Hepatocyte (in vitro differentiated cells): ENCODE results near the gene CHD1L. TPM values are rescaled to one million over a fixed set of nuclear protein-coding genes. Genes with fewer than 3 reads are reported as not detected.
A peak's percentile ranks its signal among the peaks of the same experiment; 100 is the strongest.

Experiments used
- DNase-seq: peaks from one replicate; pipeline ENCODE4 v3.0.0-alpha.2; 2016; ENCODE audit warnings: low spot score
- H2AFZ ChIP-seq: fragments of 200-600 bp; sonication (generic); 2 replicates; pipeline ENCODE4 v1.6.0; 2016; ENCODE audit warnings: antibody characterized with exemption, mild to moderate bottlenecking
- H3K27ac ChIP-seq: fragments of 200-600 bp; sonication (generic); 2 replicates; pipeline ENCODE4 v1.5.1; 2016; ENCODE audit warnings: mild to moderate bottlenecking
- H3K27me3 ChIP-seq: fragments of 200-600 bp; sonication (generic); 2 replicates; pipeline ENCODE4 v1.6.1; 2016
- H3K36me3 ChIP-seq: fragments of 200-600 bp; sonication (generic); replicated peaks from 2 replicates; pipeline ENCODE4 v1.5.1; 2016; ENCODE audit warnings: low read depth; ENCODE audit not compliant: insufficient read depth
- H3K4me1 ChIP-seq: fragments of 200-600 bp; sonication (generic); 2 replicates; pipeline ENCODE4 v1.5.1; 2016; ENCODE audit warnings: mild to moderate bottlenecking, moderate library complexity; ENCODE audit not compliant: insufficient read depth
- H3K4me2 ChIP-seq: fragments of 200-600 bp; sonication (generic); 2 replicates; pipeline ENCODE4 v1.6.0; 2016
- H3K4me3 ChIP-seq: fragments of 200-600 bp; sonication (generic); 2 replicates; pipeline ENCODE4 v1.5.1; 2016; ENCODE audit warnings: mild to moderate bottlenecking
- H3K79me2 ChIP-seq: fragments of 200-600 bp; sonication (generic); 2 replicates; pipeline ENCODE4 v1.6.0; 2017; ENCODE audit warnings: mild to moderate bottlenecking
- H3K9me2 ChIP-seq: fragments of 200-600 bp; sonication (generic); replicated peaks from 2 replicates; pipeline ENCODE4 v1.6.0; 2017; ENCODE audit warnings: mild to moderate bottlenecking; ENCODE audit not compliant: insufficient read depth
- H3K9me3 ChIP-seq: fragments of 200-600 bp; sonication (generic); 2 replicates; pipeline ENCODE4 v1.5.1; 2016; ENCODE audit warnings: low read depth, mild to moderate bottlenecking
- H4K20me1 ChIP-seq: fragments of 200-600 bp; sonication (generic); 2 replicates; pipeline ENCODE4 v1.6.0; 2016; ENCODE audit warnings: mild to moderate bottlenecking; ENCODE audit not compliant: insufficient read depth, poor library complexity, severe bottlenecking
- EZH2 ChIP-seq: fragments of 200-600 bp; sonication (generic); IDR thresholded peaks from 2 replicates; pipeline ENCODE4 v1.6.1; 2016; ENCODE audit warnings: antibody characterized with exemption, mild to moderate bottlenecking, borderline replicate concordance
- EZH2phosphoT487 ChIP-seq: fragments of 200-600 bp; sonication (generic); IDR thresholded peaks from one replicate; pipeline ENCODE4 v1.6.1; 2018; ENCODE audit warnings: antibody characterized with exemption, mild to moderate bottlenecking, low read depth, moderate library complexity; ENCODE audit not compliant: unreplicated experiment, severe bottlenecking
- WGBS: methylation state at CpG from one replicate; pipeline ENCODE4 v1.1.6; 2016; ENCODE audit warnings: low lambda C conversion rate; ENCODE audit errors: missing lambda C conversion rate; 5-methylcytosine and 5-hydroxymethylcytosine counted together
- polyA plus RNA-seq: library from polyadenylated mRNA; unstranded; fragments of >200 nt; fragmentation: Nextera tagmentation; extraction: Ambion mirVana; gene quantifications from 2 replicates; pipeline ENCODE4 v1.2.1, GENCODE V29; 2016
- total RNA-seq: library from RNA; depleted of rRNA; stranded (reverse); fragments of >200 nt; gene quantifications from 2 replicates; pipeline ENCODE4 v1.2.3, GENCODE V29; 2014
- TF ChIP-seq, protein P1 (sequence below): fragments of 200-600 bp; sonication (generic); IDR thresholded peaks from 2 replicates; pipeline ENCODE4 v1.5.1; 2016; ENCODE audit warnings: antibody characterized with exemption, mild to moderate bottlenecking; ENCODE audit not compliant: poor library complexity

CHD1L gene
- total and polyA plus RNA-seq, 2 experiments from 2014 or later: 30.0 to 41.6 TPM

DNA sequence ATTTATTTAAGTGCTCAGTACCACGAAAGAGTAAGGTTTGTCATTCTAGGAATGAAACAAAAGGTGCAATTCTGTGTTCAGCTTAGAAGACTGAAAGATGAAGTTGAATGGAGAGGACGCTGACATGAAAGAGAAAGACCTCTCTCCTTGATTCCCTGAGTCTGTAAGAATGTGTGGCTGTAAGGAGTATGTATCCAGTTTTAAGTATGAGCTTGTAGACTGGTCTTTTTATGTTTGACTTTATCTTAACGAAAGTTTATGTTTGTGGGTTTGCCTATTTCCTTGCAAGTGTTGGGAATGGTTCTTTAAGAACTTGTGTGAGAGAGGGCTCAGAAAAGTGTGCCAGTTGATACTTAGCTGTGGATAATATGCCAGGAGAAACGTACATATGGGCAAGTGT lies 1.4 kb downstream of the CHD1L start:
- peaks cover 56% of the 10 kb centered on the region for H3K79me2 ChIP-seq
- H3K9me3 ChIP-seq: no peaks in the 10 kb centered on the region
- H3K36me3 ChIP-seq: no peaks in the 10 kb centered on the region
- 2% methylated on average over 4 of the region's 4 CpGs for WGBS
- H3K4me3 ChIP-seq: peak overlapping the region; percentile 97
- H4K20me1 ChIP-seq: peaks cover 5% of the 10 kb centered on the region
- no peak for DNase-seq
- peaks cover 22% of the 10 kb centered on the region for H3K4me1 ChIP-seq
- TF ChIP-seq, protein P1, sequence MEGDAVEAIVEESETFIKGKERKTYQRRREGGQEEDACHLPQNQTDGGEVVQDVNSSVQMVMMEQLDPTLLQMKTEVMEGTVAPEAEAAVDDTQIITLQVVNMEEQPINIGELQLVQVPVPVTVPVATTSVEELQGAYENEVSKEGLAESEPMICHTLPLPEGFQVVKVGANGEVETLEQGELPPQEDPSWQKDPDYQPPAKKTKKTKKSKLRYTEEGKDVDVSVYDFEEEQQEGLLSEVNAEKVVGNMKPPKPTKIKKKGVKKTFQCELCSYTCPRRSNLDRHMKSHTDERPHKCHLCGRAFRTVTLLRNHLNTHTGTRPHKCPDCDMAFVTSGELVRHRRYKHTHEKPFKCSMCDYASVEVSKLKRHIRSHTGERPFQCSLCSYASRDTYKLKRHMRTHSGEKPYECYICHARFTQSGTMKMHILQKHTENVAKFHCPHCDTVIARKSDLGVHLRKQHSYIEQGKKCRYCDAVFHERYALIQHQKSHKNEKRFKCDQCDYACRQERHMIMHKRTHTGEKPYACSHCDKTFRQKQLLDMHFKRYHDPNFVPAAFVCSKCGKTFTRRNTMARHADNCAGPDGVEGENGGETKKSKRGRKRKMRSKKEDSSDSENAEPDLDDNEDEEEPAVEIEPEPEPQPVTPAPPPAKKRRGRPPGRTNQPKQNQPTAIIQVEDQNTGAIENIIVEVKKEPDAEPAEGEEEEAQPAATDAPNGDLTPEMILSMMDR: no peak
- no peak for TF ChIP-seq EZH2
- TF ChIP-seq EZH2phosphoT487: no peak
- H3K9me2 ChIP-seq: no peaks in the 10 kb centered on the region
- H3K27ac ChIP-seq: no peak overlapping the region
- H3K4me2 ChIP-seq: peak overlapping the region; percentile 79
- H2AFZ ChIP-seq: peak overlapping the region; percentile 95
- no peaks in the 10 kb centered on the region for H3K27me3 ChIP-seq

DNA sequence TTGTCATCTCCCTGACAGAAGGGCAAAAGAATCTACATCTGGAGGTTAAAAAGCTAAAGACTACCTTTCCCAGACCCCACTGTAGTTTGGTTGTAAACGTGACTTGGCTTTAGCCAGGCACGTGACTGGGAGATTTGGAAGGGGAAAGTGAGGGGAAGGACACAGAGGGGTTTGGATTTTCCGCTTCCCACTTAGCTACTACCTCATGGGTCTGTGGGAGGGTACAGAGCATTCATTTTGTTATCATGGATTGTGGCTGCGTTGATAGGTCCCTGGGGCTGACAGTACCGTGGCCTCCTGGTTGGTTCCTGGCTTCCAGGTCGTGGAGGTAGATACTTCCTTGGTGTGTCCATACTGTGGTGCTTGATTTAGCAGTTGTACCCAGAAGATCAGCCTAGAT lies 2.6 kb downstream of the CHD1L start:
- DNase-seq: no peak
- Histone ChIP-seq H3K4me3 (no peak overlapping the region), H2AFZ (no peak overlapping the region), H3K9me2 (no peaks in the 10 kb centered on the region), H3K27me3 (no peaks in the 10 kb centered on the region), H3K27ac (no peak overlapping the region), H3K36me3 (no peaks in the 10 kb centered on the region), H3K9me3 (no peaks in the 10 kb centered on the region), H3K79me2 (peaks cover 69% of the 10 kb centered on the region), H4K20me1 (peaks cover 5% of the 10 kb centered on the region), H3K4me1 (peaks cover 11% of the 10 kb centered on the region), H3K4me2 (peak overlapping the region; percentile 79)
- WGBS: 82% methylated on average over 6 of the region's 6 CpGs
- TF ChIP-seq EZH2: no peak
- no peak for TF ChIP-seq EZH2phosphoT487
- TF ChIP-seq, protein P1: no peak

DNA sequence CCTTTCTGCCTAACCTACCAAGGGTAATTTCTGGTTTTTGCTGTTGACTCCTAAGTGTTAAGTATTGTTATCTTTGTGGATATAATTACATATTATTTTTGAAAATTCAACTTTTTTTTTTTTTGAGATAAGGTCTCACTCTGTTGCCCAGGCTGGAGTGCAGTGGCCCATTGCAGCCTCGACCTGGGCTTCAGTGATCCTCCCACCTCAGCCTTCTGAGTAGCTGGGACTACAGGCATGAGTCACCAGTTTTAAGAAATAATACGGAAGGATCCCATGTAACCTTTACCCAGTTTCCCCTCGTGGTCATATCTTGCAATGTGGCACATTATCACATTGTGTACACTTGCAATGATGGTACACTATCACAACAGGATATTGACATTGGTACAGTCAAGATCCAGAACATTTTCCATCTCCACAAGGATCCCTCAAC lies 3.1 kb downstream of the CHD1L start:
- Histone ChIP-seq H3K4me2 (no peak overlapping the region), H3K9me2 (no peaks in the 10 kb centered on the region), H3K4me3 (no peak overlapping the region), H3K9me3 (no peaks in the 10 kb centered on the region), H3K36me3 (no peaks in the 10 kb centered on the region), H2AFZ (no peak overlapping the region), H3K4me1 (peaks cover 11% of the 10 kb centered on the region), H4K20me1 (peaks cover 5% of the 10 kb centered on the region), H3K27ac (no peak overlapping the region), H3K79me2 (peaks cover 74% of the 10 kb centered on the region), H3K27me3 (no peaks in the 10 kb centered on the region)
- TF ChIP-seq EZH2: no peak
- TF ChIP-seq EZH2phosphoT487: no peak
- TF ChIP-seq, protein P1: no peak
- DNase-seq: no peak
- 75% methylated on average over 3 of the region's 3 CpGs for WGBS
